ENCODE measurements around the gene PLEKHJ1. TPM values are rescaled to one million over a fixed set of nuclear protein-coding genes. Genes with fewer than 3 reads are reported as not detected.

The PLEKHJ1 gene
- total and polyA plus RNA-seq, 9 of the 15 experiments (the other 6 are each of a cell fraction or from before 2014, with no cell fraction given): 1.5 to 188 (median 63.9) TPM

GRCh38 chr19:2229103-2230032 is 6.8 kb downstream of the PLEKHJ1 start:
- peak overlapping the region in 1 of 2 experiments; percentile 35; a peak in 1 of 4 replicates for H3K9ac ChIP-seq (ENCODE audit: insufficient read depth in 1 of 2, low read depth in 2 of 2, low read length in 2 of 2)
- peaks cover 93% of the 10 kb centered on the region; the same call in 2 of the 3 replicates for H3K36me3 ChIP-seq (ENCODE audit: control insufficient read depth, insufficient read depth, low read length)
- peaks cover 21% of the 10 kb centered on the region for H3K79me2 ChIP-seq (ENCODE audit: control insufficient read depth, insufficient read depth, low read length)
- H3K27ac ChIP-seq (ENCODE audit: extremely low read depth, low read depth, low read length): no peak overlapping the region; the same call in 2 of the 3 replicates
- H3K4me1 ChIP-seq (replicated peaks in 1 of 2; ENCODE audit: control insufficient read depth in 2 of 2, insufficient read depth in 2 of 2, low read length in 2 of 2): peaks cover 0 to 67% of the 10 kb centered on the region in 2 experiments; a peak in 2 of 5 replicates
- H4K20me1 ChIP-seq (replicated peaks; ENCODE audit: control insufficient read depth, insufficient read depth, low read length): 0 out of 2 replicates have a peak, but pooled peaks cover 7% of the 10 kb centered on the region
- FAIRE-seq (no peak), DNase-seq (ENCODE audit: extremely low read depth in 1 of 4, low spot score in 3 of 4) (no peak), ATAC-seq (no peak)
- H3K4me3 ChIP-seq: no peak overlapping the region
- no peak overlapping the region for H3K4me2 ChIP-seq (ENCODE audit: insufficient read depth, low read length)
- H3K9me3 ChIP-seq (replicated peaks; ENCODE audit: control insufficient read depth, insufficient read depth, low read depth, low read length): no peaks in the 10 kb centered on the region
- intact Hi-C loops (cut with micrococcal nuclease): no loop called here
- no TSS peak for BruUV-seq (replicated peaks)
- H3K9me1 ChIP-seq (ENCODE audit: control insufficient read depth, insufficient read depth, low read length): no peaks in the 10 kb centered on the region
- 0 out of 2 replicates have a peak, but pooled peaks have one; percentile 23 for TF ChIP-seq POLR2A (conservative IDR thresholded peaks at IDR 0.05)
- TF ChIP-seq GABPA (tag; conservative IDR thresholded peaks at IDR 0.05; ENCODE audit: low read depth): no peak
- peak; percentile 43; the same call in 1 of the 2 replicates for TF ChIP-seq POLR2G (IDR thresholded peaks at IDR 0.05; ENCODE audit: low read depth, low read length)
- TF ChIP-seq HDAC8 (tag; IDR thresholded peaks at IDR 0.05): no peak
- TF ChIP-seq LCOR (CRISPR knock-in tag; IDR thresholded peaks at IDR 0.05): no peak
- TF ChIP-seq RBM22 (IDR thresholded peaks at IDR 0.05; ENCODE audit: low read depth, low read length, poor library complexity, severe bottlenecking): peak; percentile 89
- no peak for TF ChIP-seq CBFA2T2 (conservative IDR thresholded peaks at IDR 0.05)
- peak; percentile 65; the same call in 1 of the 2 replicates for TF ChIP-seq POLR2AphosphoS2 (IDR thresholded peaks at IDR 0.05; ENCODE audit: low read length)
- POLR2A ChIA-PET: interaction anchor here (1.0 to 1.9 kb wide), 5 partner anchors 8 to 74 kb away, joined by 3 to 9 read pairs (median 3); no protein-coding TSS in a partner anchor
- CTCF ChIA-PET (ENCODE audit: low intra/inter-chr PET ratio): no interaction called here
- H3K27me3 ChIP-seq (ENCODE audit: control insufficient read depth in 2 of 2, insufficient read depth in 2 of 2, low read length in 2 of 2): no peaks in the 10 kb centered on the region
- in situ Hi-C loops (cut with MboI): loop anchor here (10.0 kb wide), 1 partner anchor 85 kb away; no protein-coding TSS in a partner anchor
- no peak overlapping the region for H2AFZ ChIP-seq (ENCODE audit: low read depth, low read length)
- 95% methylated on average over 33 of the region's 45 CpGs for WGBS (ENCODE audit: insufficient coverage, low coverage, missing lambda C conversion rate)

All from K562 (cell line).